Progenitor cell of endocrine pancreas (in vitro differentiated cells): ENCODE data around the gene ZC3H18. TPM values are rescaled to one million over a fixed set of nuclear protein-coding genes. Genes with fewer than 3 reads are reported as not detected.

Source experiments
- DNase-seq: peaks from one replicate; pipeline ENCODE4 v3.0.0; 2021; ENCODE audit warnings: low spot score; ENCODE audit not compliant: unreplicated experiment
- H3K27ac Mint-ChIP-seq: 2 replicates; pipeline ENCODE4 v1.8.0; 2021; ENCODE audit warnings: mild to moderate bottlenecking, moderate library complexity, mixed read lengths
- H3K27me3 Mint-ChIP-seq: 2 replicates; pipeline ENCODE4 v1.8.0; 2021; ENCODE audit warnings: mixed read lengths
- H3K36me3 Mint-ChIP-seq: 2 replicates; pipeline ENCODE4 v1.8.0; 2022; ENCODE audit warnings: mixed read lengths; ENCODE audit not compliant: insufficient read depth
- H3K4me1 Mint-ChIP-seq: 2 replicates; pipeline ENCODE4 v1.8.0; 2021; ENCODE audit warnings: low read depth, mixed read lengths
- H3K4me3 Mint-ChIP-seq: 2 replicates; pipeline ENCODE4 v1.8.0; 2021; ENCODE audit warnings: low read depth, mild to moderate bottlenecking, moderate library complexity, mixed read lengths
- H3K9me3 Mint-ChIP-seq: 2 replicates; pipeline ENCODE4 v1.8.0; 2021; ENCODE audit warnings: low read depth, mixed read lengths
- CTCF ChIP-seq: fragments of 200-600 bp; sonication (generic); IDR thresholded peaks from one replicate; pipeline ENCODE4 v1.5.0; 2021; ENCODE audit warnings: antibody characterized with exemption, mild to moderate bottlenecking; ENCODE audit not compliant: unreplicated experiment
- total RNA-seq: library from RNA; stranded (reverse); gene quantifications from 2 replicates; pipeline ENCODE4 v1.2.1, GENCODE V29; 2021

The ZC3H18 gene
- total RNA-seq, 1 donor from 2014 or later, result 70.7 TPM

GRCh38 chr16:88614818-88615580, 44.8 kb downstream of the ZC3H18 start:
- H3K9me3 Mint-ChIP-seq, result no peaks in the 10 kb centered on the region
- peaks cover 36% of the 10 kb centered on the region for H3K4me1 Mint-ChIP-seq
- no peak for TF ChIP-seq CTCF
- no peak for DNase-seq
- H3K36me3 Mint-ChIP-seq, result peaks cover 19% of the 10 kb centered on the region
- H3K4me3 Mint-ChIP-seq, result no peak overlapping the region
- peaks cover 5% of the 10 kb centered on the region for H3K27me3 Mint-ChIP-seq
- H3K27ac Mint-ChIP-seq, result no peak overlapping the region

- H3K27ac Mint-ChIP-seq, result peak overlapping the region; percentile 91
- H3K27me3 Mint-ChIP-seq, result no peaks in the 10 kb centered on the region
Observed at GRCh38 chr16:88616320-88616719, 46.1 kb downstream of the ZC3H18 start.

GRCh38 chr16:88616736-88617135, 46.5 kb downstream of the ZC3H18 start:
- DNase-seq, result no peak
- H3K4me3 Mint-ChIP-seq, result no peak overlapping the region
- peak overlapping the region; percentile 91 for H3K27ac Mint-ChIP-seq

More at GRCh38 chr16:88616320-88616719, 46.1 kb downstream of the ZC3H18 start:
- TF ChIP-seq CTCF, result no peak
- peaks cover 36% of the 10 kb centered on the region for H3K4me1 Mint-ChIP-seq
- no peaks in the 10 kb centered on the region for H3K9me3 Mint-ChIP-seq
- no peak for DNase-seq
- no peak overlapping the region for H3K4me3 Mint-ChIP-seq
- peaks cover 11% of the 10 kb centered on the region for H3K36me3 Mint-ChIP-seq

GRCh38 chr16:88617268-88618031, 47.2 kb downstream of the ZC3H18 start:
- no peaks in the 10 kb centered on the region for H3K27me3 Mint-ChIP-seq
- peaks cover 11% of the 10 kb centered on the region for H3K36me3 Mint-ChIP-seq
- DNase-seq, result no peak
- H3K27ac Mint-ChIP-seq, result peak overlapping the region; percentile 73
- no peaks in the 10 kb centered on the region for H3K9me3 Mint-ChIP-seq
- no peak overlapping the region for H3K4me3 Mint-ChIP-seq
- H3K4me1 Mint-ChIP-seq, result peaks cover 36% of the 10 kb centered on the region
- no peak for TF ChIP-seq CTCF

More at GRCh38 chr16:88616736-88617135, 46.5 kb downstream of the ZC3H18 start:
- H3K4me1 Mint-ChIP-seq, result peaks cover 36% of the 10 kb centered on the region
- H3K36me3 Mint-ChIP-seq, result peaks cover 10% of the 10 kb centered on the region
- H3K27me3 Mint-ChIP-seq, result no peaks in the 10 kb centered on the region
- no peak for TF ChIP-seq CTCF
- no peaks in the 10 kb centered on the region for H3K9me3 Mint-ChIP-seq

- Mint-ChIP-seq H3K36me3 (peaks cover 10% of the 10 kb centered on the region), H3K27ac (peak overlapping the region; percentile 67), H3K9me3 (no peaks in the 10 kb centered on the region)
Observed at GRCh38 chr16:88618182-88618955, 48.2 kb downstream of the ZC3H18 start.

More at GRCh38 chr16:88618182-88618955, 48.2 kb downstream of the ZC3H18 start:
- Mint-ChIP-seq H3K27me3 (no peaks in the 10 kb centered on the region), H3K4me1 (peaks cover 36% of the 10 kb centered on the region), H3K4me3 (no peak overlapping the region)
- no peak for DNase-seq
- no peak for TF ChIP-seq CTCF
